Progenitor cell of endocrine pancreas (in vitro differentiated cells): Measurements from ENCODE around the gene POLR1F. TPM values are rescaled to one million over a fixed set of nuclear protein-coding genes. Genes with fewer than 3 reads are reported as not detected.
A peak's percentile ranks its signal among the peaks of the same experiment; 100 is the strongest.

ENCODE experiments used
- DNase-seq: peaks from one replicate; pipeline ENCODE4 v3.0.0; 2021; ENCODE audit warnings: low spot score; ENCODE audit not compliant: unreplicated experiment
- H3K27ac Mint-ChIP-seq: 2 replicates; pipeline ENCODE4 v1.8.0; 2021; ENCODE audit warnings: mild to moderate bottlenecking, moderate library complexity, mixed read lengths
- H3K27me3 Mint-ChIP-seq: 2 replicates; pipeline ENCODE4 v1.8.0; 2021; ENCODE audit warnings: mixed read lengths
- H3K36me3 Mint-ChIP-seq: 2 replicates; pipeline ENCODE4 v1.8.0; 2022; ENCODE audit warnings: mixed read lengths; ENCODE audit not compliant: insufficient read depth
- H3K4me1 Mint-ChIP-seq: 2 replicates; pipeline ENCODE4 v1.8.0; 2021; ENCODE audit warnings: low read depth, mixed read lengths
- H3K4me3 Mint-ChIP-seq: 2 replicates; pipeline ENCODE4 v1.8.0; 2021; ENCODE audit warnings: low read depth, mild to moderate bottlenecking, moderate library complexity, mixed read lengths
- H3K9me3 Mint-ChIP-seq: 2 replicates; pipeline ENCODE4 v1.8.0; 2021; ENCODE audit warnings: low read depth, mixed read lengths
- CTCF ChIP-seq: fragments of 200-600 bp; sonication (generic); IDR thresholded peaks from one replicate; pipeline ENCODE4 v1.5.0; 2021; ENCODE audit warnings: antibody characterized with exemption, mild to moderate bottlenecking; ENCODE audit not compliant: unreplicated experiment
- total RNA-seq: library from RNA; stranded (reverse); gene quantifications from 2 replicates; pipeline ENCODE4 v1.2.1, GENCODE V29; 2021

The POLR1F gene
- total RNA-seq, 1 donor from 2014 or later = 11.1 TPM

GRCh38 chr7:19709249-19709578, 377 bp upstream of the POLR1F start:
- Mint-ChIP-seq H3K27ac (peak overlapping the region; percentile 98), H3K4me1 (peaks cover 26% of the 10 kb centered on the region), H3K27me3 (peaks cover 8% of the 10 kb centered on the region), H3K9me3 (no peaks in the 10 kb centered on the region), H3K4me3 (peak overlapping the region; percentile 93), H3K36me3 (no peaks in the 10 kb centered on the region)
- no peak for TF ChIP-seq CTCF
- no peak for DNase-seq

- Mint-ChIP-seq H3K27ac (no peak overlapping the region), H3K36me3 (peaks cover 2% of the 10 kb centered on the region), H3K4me1 (peaks cover 30% of the 10 kb centered on the region), H3K27me3 (peaks cover 8% of the 10 kb centered on the region), H3K4me3 (peak overlapping the region; percentile 93), H3K9me3 (no peaks in the 10 kb centered on the region)
- no peak for DNase-seq
- no peak for TF ChIP-seq CTCF
Measured at GRCh38 chr7:19707240-19707639, 1.6 kb downstream of the POLR1F start.

GRCh38 chr7:19705663-19706062, 3.2 kb downstream of the POLR1F start:
- H3K27me3 Mint-ChIP-seq = peaks cover 2% of the 10 kb centered on the region
- DNase-seq = no peak
- no peak for TF ChIP-seq CTCF
- peaks cover 2% of the 10 kb centered on the region for H3K36me3 Mint-ChIP-seq
- H3K4me1 Mint-ChIP-seq = peaks cover 44% of the 10 kb centered on the region
- no peak overlapping the region for H3K27ac Mint-ChIP-seq
- no peak overlapping the region for H3K4me3 Mint-ChIP-seq
- H3K9me3 Mint-ChIP-seq = no peaks in the 10 kb centered on the region

- DNase-seq = no peak
- Mint-ChIP-seq H3K4me1 (peaks cover 32% of the 10 kb centered on the region), H3K27me3 (no peaks in the 10 kb centered on the region), H3K36me3 (peaks cover 11% of the 10 kb centered on the region), H3K4me3 (peak overlapping the region; percentile 37), H3K27ac (peak overlapping the region; percentile 73), H3K9me3 (no peaks in the 10 kb centered on the region)
- TF ChIP-seq CTCF = no peak
Measured at GRCh38 chr7:19701471-19701870, 7.4 kb downstream of the POLR1F start.

- Mint-ChIP-seq H3K4me3 (no peak overlapping the region), H3K4me1 (peaks cover 31% of the 10 kb centered on the region), H3K27me3 (no peaks in the 10 kb centered on the region), H3K27ac (peak overlapping the region; percentile 39), H3K36me3 (peaks cover 11% of the 10 kb centered on the region), H3K9me3 (no peaks in the 10 kb centered on the region)
- no peak for TF ChIP-seq CTCF
- DNase-seq = no peak
Measured at GRCh38 chr7:19700936-19701335, 7.9 kb downstream of the POLR1F start.
